IMR-90 (cell line): Measurements from ENCODE around the gene YAF2. TPM values are rescaled to one million over a fixed set of nuclear protein-coding genes. Genes with fewer than 3 reads are reported as not detected.

ENCODE experiments used
- ATAC-seq: fragments of 200-7000 bp; cut with Tn5 transposase; 2 replicates; pipeline ENCODE4 v1.9.1; 2020; ENCODE audit warnings: low read depth, mild to moderate bottlenecking, moderate library complexity
- BruUV-seq: library from RNA; stranded (reverse); fragments of 400-500 nt; replicated peaks from 2 replicates; lab custom pipeline; 2021; lab: Mats Ljungman, UMichigan
- CTCF ChIA-PET: fragments of 300-600 bp; formaldehyde crosslinking; extraction: SDS; loops from one replicate; lab custom pipeline; 2021; ENCODE audit warnings: antibody characterized with exemption; lab: Yijun Ruan, JAX
- POLR2A ChIA-PET: fragments of 300-600 bp; sonication (Branson Sonifier 250); formaldehyde crosslinking; loops from one replicate; lab custom pipeline; 2022; ENCODE audit warnings: antibody characterized with exemption; ENCODE audit not compliant: unreplicated experiment; lab: Charles Lee
- DNase-seq: peaks from one replicate; pipeline ENCODE4 v3.0.0; 2013
- H2AFZ ChIP-seq: replicated peaks from 2 replicates; pipeline ENCODE3; 2013; ENCODE audit warnings: low read length, mild to moderate bottlenecking; ENCODE audit not compliant: poor library complexity
- H2AK5ac ChIP-seq: 2 replicates; pipeline ENCODE4 v1.6.1; 2013; ENCODE audit warnings: low read depth, low read length, inconsistent platforms
- H2AK9ac ChIP-seq: replicated peaks from 2 replicates; pipeline ENCODE3; 2013; ENCODE audit warnings: mild to moderate bottlenecking, low read depth, low read length, moderate library complexity; ENCODE audit not compliant: poor library complexity
- H2BK120ac ChIP-seq: 2 replicates; pipeline ENCODE4 v1.6.1; 2013; ENCODE audit warnings: low read depth, low read length, inconsistent platforms
- H2BK15ac ChIP-seq: 3 replicates; pipeline ENCODE4 v1.6.1; 2013; ENCODE audit warnings: low read depth, low read length, inconsistent platforms
- H2BK20ac ChIP-seq: 2 replicates; pipeline ENCODE4 v1.6.1; 2013; ENCODE audit warnings: low read depth, mild to moderate bottlenecking, inconsistent platforms, low read length, moderate library complexity
- H2BK5ac ChIP-seq: 2 replicates; pipeline ENCODE4 v1.6.1; 2013; ENCODE audit warnings: mild to moderate bottlenecking, low read depth, low read length, inconsistent platforms; ENCODE audit not compliant: poor library complexity, severe bottlenecking
- H3K14ac ChIP-seq: replicated peaks from 2 replicates; pipeline ENCODE4 v1.6.1; 2013; ENCODE audit warnings: low read depth, low read length, inconsistent platforms
- H3K18ac ChIP-seq: 2 replicates; pipeline ENCODE4 v1.6.1; 2013; ENCODE audit warnings: low read depth, low read length, control low read depth
- H3K23ac ChIP-seq: 2 replicates; pipeline ENCODE4 v1.6.1; 2013; ENCODE audit warnings: low read depth, low read length, inconsistent platforms
- H3K27ac ChIP-seq: 2 replicates; pipeline ENCODE4 v1.5.1; 2013; ENCODE audit warnings: mild to moderate bottlenecking, control low read depth, low read length; ENCODE audit not compliant: insufficient read depth
- H3K27me3 ChIP-seq: 2 replicates; pipeline ENCODE4 v1.6.1; 2013; ENCODE audit warnings: low read length; ENCODE audit not compliant: control insufficient read depth, insufficient read depth
- H3K36me3 ChIP-seq: 2 replicates; pipeline ENCODE4 v1.6.1; 2013; ENCODE audit warnings: low read length, mixed read lengths; ENCODE audit not compliant: control insufficient read depth, insufficient read depth
- H3K4ac ChIP-seq: 2 replicates; pipeline ENCODE4 v1.6.1; 2013; ENCODE audit warnings: low read depth, low read length, inconsistent platforms
- H3K4me1 ChIP-seq: 2 replicates; pipeline ENCODE4 v1.6.1; 2013; ENCODE audit warnings: low read length, mixed read lengths; ENCODE audit not compliant: control insufficient read depth, insufficient read depth
- H3K4me2 ChIP-seq: 2 replicates; pipeline ENCODE4 v1.6.1; 2013; ENCODE audit warnings: low read depth, mild to moderate bottlenecking, control low read depth, low read length, moderate library complexity
- H3K4me3 ChIP-seq: 2 replicates; pipeline ENCODE4 v1.5.1; 2013; ENCODE audit warnings: low read depth, mild to moderate bottlenecking, control low read depth, low read length, moderate library complexity; ENCODE audit not compliant: insufficient read depth
- H3K56ac ChIP-seq: 2 replicates; pipeline ENCODE4 v1.6.1; 2013; ENCODE audit warnings: low read length, inconsistent platforms; ENCODE audit not compliant: insufficient read depth; ENCODE audit errors: extremely low read depth
- H3K79me1 ChIP-seq, 2 experiments: 2 replicates each; pipeline ENCODE4 v1.6.1; 2013; ENCODE audit warnings: low read length in 2 of 2, inconsistent platforms in 1 of 2, low read depth in 1 of 2
- H3K9ac ChIP-seq: 2 replicates; pipeline ENCODE4 v1.6.1; 2013; ENCODE audit warnings: low read depth, low read length, control low read depth
- H3K9me1 ChIP-seq: 2 replicates; pipeline ENCODE4 v1.6.1; 2013; ENCODE audit warnings: low read length, inconsistent platforms; ENCODE audit not compliant: insufficient read depth
- H3K9me3 ChIP-seq: 2 replicates; pipeline ENCODE4 v1.6.1; 2013; ENCODE audit warnings: low read length; ENCODE audit not compliant: control insufficient read depth, insufficient read depth
- H4K20me1 ChIP-seq: 2 replicates; pipeline ENCODE4 v1.6.1; 2013; ENCODE audit warnings: low read length, inconsistent platforms; ENCODE audit not compliant: insufficient read depth
- H4K5ac ChIP-seq: 2 replicates; pipeline ENCODE4 v1.6.1; 2013; ENCODE audit warnings: mild to moderate bottlenecking, low read depth, low read length, control low read depth
- H4K8ac ChIP-seq, 2 experiments: 2 replicates each; pipeline ENCODE4 v1.6.1; 2013; ENCODE audit warnings: low read depth in 2 of 2, low read length in 2 of 2, control low read depth in 1 of 2, inconsistent platforms in 1 of 2
- H4K91ac ChIP-seq: 2 replicates; pipeline ENCODE4 v1.6.1; 2013; ENCODE audit warnings: low read depth, low read length, inconsistent platforms; ENCODE audit not compliant: insufficient read depth
- BHLHE40 ChIP-seq: fragments of 150-350 bp; IDR thresholded peaks from 2 replicates; pipeline ENCODE4 v1.6.1; 2016; ENCODE audit warnings: mild to moderate bottlenecking, low read depth, low read length
- USF2 ChIP-seq: fragments of 150-350 bp; IDR thresholded peaks from 2 replicates; pipeline ENCODE4 v1.6.1; 2017; ENCODE audit warnings: mild to moderate bottlenecking, antibody characterized with exemption, low read length, low read depth
- WGBS, 2 experiments: methylation state at CpG; one replicate each; pipeline versions ENCODE4 v1.1.5 to v1.1.7; 2013; ENCODE audit warnings: missing lambda C conversion rate in 2 of 2; ENCODE audit not compliant: insufficient read length in 1 of 2; ENCODE audit errors: extremely low coverage in 2 of 2; 5-methylcytosine and 5-hydroxymethylcytosine counted together
- dilution Hi-C: fragments of 300-500 bp; cut with HindIII; formaldehyde crosslinking; loops from one replicate; pipeline ENCODE4 v1.14.3; 2018; ENCODE audit warnings: low sequenced_read_pairs; ENCODE audit not compliant: unreplicated experiment
- in situ Hi-C: fragments of 300-500 bp; cut with MboI; formaldehyde crosslinking; loops from 3 replicates; pipeline ENCODE4 v1.14.3; 2019; ENCODE audit warnings: low sequenced_read_pairs, inconsistent platforms, mixed read lengths
- intact Hi-C: fragments of 100-400 bp; cut with micrococcal nuclease; formaldehyde crosslinking; loops from 2 replicates; pipeline ENCODE4 v1.10.0; 2022
- polyA plus RNA-seq, 3 experiments: library from polyadenylated mRNA; depleted of rRNA; stranded (reverse); fragments of >200 nt; gene quantifications; 2 replicates each; pipeline ENCODE4 v1.2.3, GENCODE V29; 2012; ENCODE audit warnings: low replicate concordance in 1 of 3
- total RNA-seq: library from RNA; depleted of rRNA; stranded (reverse); fragments of >200 nt; gene quantifications from 2 replicates; pipeline ENCODE4 v1.2.3, GENCODE V29; 2012

Gene YAF2
- total and polyA plus RNA-seq, 2 of the 4 experiments (the other 2 are of a cell fraction): 7.9 to 14.2 TPM

- Histone ChIP-seq H3K4me2 (no peak overlapping the region), H3K27me3 (no peaks in the 10 kb centered on the region), H3K36me3 (peaks cover 2% of the 10 kb centered on the region), H2BK15ac (no peak overlapping the region), H3K56ac (no peak overlapping the region), H3K27ac (no peak overlapping the region), H4K8ac (no peak overlapping the region), H3K9ac (no peak overlapping the region), H2BK5ac (no peak overlapping the region), H2AK5ac (no peak overlapping the region), H3K4ac (no peak overlapping the region), H3K4me3 (no peak overlapping the region), H4K20me1 (no peaks in the 10 kb centered on the region; the same call in 1 of the 2 replicates), H2AK9ac (no peak overlapping the region), H3K9me3 (no peaks in the 10 kb centered on the region), H2BK20ac (no peak overlapping the region), H3K14ac (no peak overlapping the region), H3K79me1 (peaks cover 6 to 7% of the 10 kb centered on the region in 2 experiments; a peak in 2 of 4 replicates), H4K5ac (no peak overlapping the region), H3K18ac (no peak overlapping the region), H3K4me1 (peaks cover 4% of the 10 kb centered on the region), H3K9me1 (0 out of 2 replicates have a peak, but pooled peaks cover 2% of the 10 kb centered on the region), H2AFZ (no peak overlapping the region), H2BK120ac (no peak overlapping the region), H4K91ac (no peak overlapping the region), H3K23ac (no peak overlapping the region)
- CTCF ChIA-PET: no interaction called here
- POLR2A ChIA-PET: no interaction called here
- ATAC-seq: no peak
- BruUV-seq: no TSS peak
- no peak for DNase-seq
- in situ Hi-C loops: no loop called here
- intact Hi-C loops: no loop called here
- dilution Hi-C loops: no loop called here
- TF ChIP-seq BHLHE40: no peak
- TF ChIP-seq USF2: no peak
- no CpG with 5 or more reads among the region's 1 CpG for WGBS, 2 experiments
Observed at GRCh38 chr12:42162965-42163364, 75.1 kb downstream of the YAF2 start.
